Left kidney (tissue), 2 donors: ENCODE results near the gene POLR3K. TPM values are rescaled to one million over a fixed set of nuclear protein-coding genes. Genes with fewer than 3 reads are reported as not detected.

Experiments used
- DNase-seq: peaks from one replicate; pipeline ENCODE4 v3.0.0-alpha.2; 2013
- polyA plus RNA-seq: library from polyadenylated mRNA; unstranded; fragments of 120-200 nt; gene quantifications from one replicate; pipeline ENCODE4 v1.2.1, GENCODE V29; 2013; ENCODE audit not compliant: insufficient read length

POLR3K gene
- polyA plus RNA-seq, 1 donor = 14.3 TPM

DNA sequence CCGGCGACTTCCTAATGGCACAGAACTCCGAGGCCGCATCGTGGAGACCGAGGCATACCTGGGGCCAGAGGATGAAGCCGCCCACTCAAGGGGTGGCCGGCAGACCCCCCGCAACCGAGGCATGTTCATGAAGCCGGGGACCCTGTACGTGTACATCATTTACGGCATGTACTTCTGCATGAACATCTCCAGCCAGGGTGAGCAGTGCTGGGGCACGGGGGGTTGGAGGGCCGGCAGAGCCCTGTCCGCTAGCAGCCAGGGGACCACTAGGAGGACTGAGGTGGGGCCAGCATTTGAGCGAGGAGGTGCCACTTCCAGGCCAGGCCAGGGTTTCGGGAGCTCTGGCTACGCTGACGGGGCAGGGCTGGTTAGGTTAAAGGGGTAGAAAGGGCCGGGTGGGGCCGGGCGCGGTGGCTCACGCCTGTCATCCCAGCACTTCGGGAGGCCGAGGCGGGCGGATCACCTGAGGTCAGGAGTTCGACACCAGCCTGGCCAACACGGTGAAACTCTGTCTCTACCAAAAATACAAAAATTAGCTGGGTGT, 29.7 kb upstream of the POLR3K start:
- no peak for DNase-seq

DNA sequence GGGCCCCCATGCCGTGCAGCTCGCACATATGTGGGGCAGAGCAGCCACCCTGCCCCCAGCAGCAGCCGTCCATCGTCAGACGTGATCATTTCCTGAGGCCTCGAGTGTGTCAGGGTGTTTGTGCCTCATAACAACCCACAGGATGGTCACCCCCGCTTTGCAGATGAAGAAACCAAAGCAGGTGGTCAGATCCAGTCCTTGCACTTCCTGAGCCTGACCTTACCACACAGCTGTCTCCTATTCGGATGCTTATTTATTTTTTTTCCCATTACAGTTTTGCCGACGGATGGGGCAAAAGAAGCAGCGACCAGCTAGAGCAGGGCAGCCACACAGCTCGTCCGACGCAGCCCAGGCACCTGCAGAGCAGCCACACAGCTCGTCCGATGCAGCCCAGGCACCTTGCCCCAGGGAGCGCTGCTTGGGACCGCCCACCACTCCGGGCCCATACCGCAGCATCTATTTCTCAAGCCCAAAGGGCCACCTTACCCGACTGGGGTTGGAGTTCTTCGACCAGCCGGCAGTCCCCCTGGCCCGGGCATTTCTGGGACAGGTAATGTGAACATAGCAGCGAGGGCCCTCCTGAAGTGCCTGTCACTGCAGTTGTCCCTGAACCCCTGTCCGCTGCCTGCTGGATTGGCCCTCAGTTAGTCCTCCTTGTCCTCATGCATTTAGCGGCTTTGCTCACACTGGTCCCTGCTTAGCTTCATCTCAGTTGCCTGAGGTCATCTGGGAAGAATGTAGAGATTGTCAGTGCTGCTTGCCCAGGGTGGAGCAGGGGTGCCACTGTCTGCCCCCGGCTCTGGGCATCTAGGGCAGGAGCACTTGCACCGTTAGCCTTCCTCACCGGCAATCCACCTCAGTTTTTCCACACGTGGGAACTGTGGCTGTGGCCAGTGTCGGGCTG, 26.0 kb upstream of the POLR3K start:
- DNase-seq = no peak

DNA sequence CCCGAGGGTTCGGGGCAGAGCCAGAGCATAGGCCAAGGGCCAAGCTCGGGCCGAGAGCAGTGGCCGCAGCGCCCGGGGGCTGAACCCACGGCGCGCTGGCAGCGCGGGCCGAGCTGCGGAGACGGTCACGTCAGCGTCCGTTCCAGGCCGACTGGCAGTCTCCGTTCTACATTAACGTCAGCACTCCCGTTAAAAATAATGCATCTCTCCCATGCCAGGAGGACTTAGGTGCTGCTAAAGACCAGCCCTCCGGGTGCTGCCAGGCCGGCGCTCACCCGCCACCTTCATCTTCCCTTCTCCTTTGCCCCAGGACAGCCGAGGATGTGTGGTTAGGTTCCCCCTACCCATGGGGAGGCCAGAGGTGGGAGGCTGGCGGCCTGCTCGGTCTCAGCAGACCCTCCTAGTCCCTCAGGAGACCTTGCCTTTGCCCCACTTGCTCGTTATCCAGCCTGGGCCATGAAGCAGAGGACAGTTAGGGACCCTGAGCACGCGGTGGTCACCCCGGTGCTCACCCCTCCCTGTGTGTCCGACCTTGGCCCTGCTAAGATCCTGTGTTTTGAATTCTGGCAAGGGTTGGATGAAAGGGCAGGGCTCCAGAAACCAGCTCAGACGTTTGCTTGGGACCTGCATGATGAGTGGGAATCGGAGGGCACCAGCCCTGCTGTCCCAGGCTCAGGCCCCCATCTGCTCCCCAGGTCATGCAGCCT, 25.2 kb upstream of the POLR3K start:
- no peak for DNase-seq

DNA sequence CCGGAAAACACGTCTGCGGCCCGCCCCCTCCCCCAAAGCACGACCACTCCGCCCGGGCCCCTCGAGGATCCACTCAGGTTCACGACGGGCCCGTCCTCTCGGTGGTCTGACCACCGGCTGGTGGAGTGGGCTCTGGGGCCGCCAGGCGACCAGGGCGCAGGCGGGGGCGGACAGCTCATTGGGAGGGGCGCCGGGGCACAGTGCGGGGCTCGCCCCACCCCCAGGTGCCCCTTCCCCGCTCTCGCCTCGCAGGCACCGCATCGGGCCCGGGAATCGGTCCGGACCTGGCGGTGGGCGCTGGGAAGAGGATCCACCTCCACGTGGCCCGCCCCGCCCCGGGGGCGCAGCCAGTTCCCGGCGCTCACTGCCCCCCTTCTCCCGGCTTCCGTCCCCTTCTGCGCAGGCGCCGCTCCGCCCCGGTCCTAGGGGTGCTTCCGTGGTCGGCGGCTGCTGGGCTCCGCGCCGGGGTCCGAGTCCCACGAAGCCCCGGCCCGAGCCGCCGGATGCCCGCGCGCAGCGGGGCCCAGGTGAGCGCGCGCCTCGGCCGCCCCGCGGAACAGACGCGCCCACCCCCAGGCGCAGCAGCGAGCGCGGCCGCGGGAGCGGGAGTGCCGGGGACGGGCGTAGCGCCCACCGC, 24.5 kb upstream of the POLR3K start, which contains the start of gene MPG:
MPG (plus strand) TSS at position 419 of the 637 bp plus-strand sequence; CDS start at position 504, 85 bp downstream.
- peak; percentile 86 for DNase-seq

DNA sequence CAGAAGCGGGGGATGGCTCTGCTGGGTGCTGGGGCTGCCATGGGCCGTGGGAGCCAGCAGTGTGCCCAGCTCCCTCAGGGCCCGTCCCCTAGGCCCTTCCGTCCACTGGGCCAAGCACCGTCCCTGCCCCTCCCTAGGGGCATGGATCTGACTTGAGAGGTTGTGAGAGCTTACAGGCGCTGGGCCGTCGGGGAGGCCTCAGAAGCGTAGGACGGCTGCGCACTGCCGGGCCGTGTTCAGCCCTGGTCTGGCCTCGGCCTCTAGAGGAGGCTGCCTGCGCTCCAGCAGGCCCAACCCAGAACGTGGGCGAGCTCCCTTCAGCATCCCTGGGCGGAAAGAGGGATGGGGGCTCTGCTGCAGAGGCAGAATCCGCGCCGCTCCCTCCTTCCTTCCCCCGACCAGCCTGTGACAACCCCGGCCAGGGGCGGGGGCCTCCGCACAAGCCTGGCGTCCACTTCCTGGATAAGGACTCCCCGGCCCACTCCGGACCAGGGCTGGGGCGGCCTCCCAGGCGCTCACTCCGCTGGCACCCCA, 23.9 kb upstream of the POLR3K start:
- no peak for DNase-seq

DNA sequence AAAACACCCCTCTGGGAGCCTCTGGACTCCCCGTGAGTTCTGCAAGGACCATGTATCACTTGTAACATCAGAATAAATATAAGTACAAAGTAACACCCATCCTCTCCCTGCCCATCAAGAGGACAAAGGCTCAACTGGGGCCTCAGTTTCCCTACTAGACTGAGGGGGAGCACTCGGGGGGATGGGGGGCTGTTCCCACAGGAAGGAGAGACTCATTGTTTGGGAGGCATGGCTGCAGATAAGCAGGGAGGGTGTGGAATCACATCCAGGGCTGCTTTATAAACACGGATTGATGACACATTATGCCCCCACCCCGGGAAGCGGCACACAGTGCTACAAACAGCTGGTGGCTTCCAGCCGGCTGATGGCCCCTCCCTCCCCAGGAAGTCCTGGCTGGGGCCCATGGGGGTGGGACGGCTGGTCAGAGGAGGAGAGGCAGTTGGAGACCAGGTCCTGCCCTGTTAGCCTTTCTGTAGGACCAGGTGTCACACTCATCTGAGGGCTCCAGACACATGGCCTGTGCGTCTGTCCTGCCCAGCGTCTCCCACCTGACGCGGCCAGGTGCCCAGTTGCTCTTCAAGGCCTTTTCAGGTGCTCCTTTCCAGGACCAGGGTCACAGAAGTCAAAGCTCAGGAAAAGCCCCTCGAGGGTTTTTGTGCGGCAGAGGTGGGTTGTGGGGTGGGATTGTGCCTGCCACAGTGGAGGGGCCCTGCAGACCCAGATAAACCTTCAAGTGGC, 23.3 kb upstream of the POLR3K start:
- DNase-seq = no peak

DNA sequence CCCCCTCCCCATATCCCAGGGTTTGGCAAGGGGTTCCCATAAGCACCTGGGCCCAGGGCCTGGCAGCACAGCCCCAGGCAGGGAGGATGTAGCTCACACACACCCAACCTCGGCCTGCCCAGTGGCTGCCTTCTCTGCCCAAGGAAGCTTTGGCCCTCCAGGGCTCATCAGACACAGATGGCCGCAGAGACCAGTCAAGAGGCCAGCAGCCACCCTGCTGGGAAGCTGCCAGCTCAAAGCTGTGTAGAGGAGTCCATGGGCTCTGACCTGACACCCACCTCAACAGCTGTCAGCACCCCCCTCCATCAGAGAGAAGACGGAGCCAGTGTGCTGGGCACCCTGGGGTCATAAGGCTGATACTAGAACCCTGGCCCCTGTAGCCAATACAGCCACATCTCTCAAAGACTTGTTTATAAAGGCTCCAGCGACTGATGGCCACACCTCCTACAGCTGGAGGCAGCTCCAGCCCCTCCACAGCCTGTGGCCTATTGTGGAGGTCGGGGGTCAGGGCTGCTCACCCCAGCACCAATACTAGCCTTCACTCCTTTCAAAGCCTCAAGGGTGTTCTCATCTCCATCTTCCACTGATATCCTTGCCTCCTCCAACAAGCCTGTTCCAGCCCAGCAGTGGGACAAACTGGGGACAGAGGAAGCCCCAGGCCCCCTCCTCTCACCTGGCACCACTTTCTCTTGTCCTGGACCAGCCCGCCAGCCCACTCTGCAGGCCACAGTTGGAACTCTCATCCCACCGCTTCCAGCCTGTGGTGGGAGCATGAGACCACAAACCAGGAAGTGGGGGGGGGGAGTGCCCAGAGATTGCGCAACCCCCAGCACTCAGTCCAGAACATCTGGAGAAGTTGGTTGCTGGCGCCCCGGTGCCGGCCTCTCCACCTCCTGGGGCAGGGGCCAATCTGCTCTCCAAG, 22.4 kb upstream of the POLR3K start:
- no peak for DNase-seq

DNA sequence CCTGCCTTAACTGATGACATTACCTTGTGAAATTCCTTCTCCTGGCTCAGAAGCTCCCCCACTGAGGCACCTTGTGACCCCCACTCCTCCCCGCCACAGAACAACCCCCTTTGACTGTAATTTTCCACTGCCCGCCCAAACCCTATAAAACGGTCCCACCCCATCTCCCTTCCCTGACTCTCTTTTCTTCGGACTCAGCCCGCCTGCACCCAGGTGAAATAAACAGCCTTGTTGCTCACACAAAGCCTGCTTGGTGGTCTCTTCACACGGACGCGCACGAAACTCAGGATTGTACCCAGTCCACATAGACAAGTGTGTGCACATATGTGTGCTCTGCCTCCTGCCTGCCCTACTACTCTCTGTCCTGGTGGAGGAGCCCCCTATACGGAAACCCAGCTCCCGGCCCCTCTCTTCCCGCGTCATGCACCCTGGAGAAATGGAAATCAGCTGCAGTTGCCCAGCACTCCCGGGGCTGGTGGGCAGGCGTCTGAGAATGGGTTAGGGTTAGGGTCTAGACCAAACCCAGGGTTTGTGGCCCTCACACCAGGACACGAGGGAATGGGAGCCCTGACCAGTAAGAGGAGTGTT, 21.4 kb upstream of the POLR3K start:
- no peak for DNase-seq

DNA sequence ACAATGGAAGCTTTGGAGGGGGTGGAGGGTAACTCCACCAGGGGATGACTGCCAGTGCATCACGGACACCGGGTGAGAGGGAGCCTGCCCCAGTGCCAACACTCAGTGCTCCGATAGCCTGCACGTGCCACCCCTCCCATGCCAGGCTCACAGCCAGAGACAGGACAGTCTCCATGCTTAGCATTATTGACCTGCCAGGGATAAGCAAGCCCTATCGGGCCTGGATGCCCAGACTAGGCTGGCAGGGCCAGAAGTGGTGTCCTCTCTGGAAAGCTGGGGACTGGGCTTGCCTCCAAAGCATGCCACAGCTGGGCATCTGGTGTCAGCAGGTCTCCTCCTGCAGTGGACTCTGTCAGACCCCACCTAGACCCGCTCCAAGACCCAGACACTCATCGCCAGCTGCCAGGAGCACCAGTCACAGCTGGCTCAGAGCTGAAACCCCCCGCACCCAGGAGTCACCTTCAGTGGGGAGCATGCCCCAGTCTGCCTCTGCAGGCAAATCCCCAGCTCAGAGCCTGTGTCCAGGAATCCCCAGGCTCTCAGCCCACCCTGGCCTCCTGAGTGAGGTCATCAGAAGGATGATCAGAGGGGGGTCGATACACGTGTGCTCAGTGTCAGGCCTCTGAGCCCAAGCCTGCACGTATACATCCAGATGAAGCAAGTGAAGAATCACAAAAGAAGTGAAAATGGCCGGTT, 20.8 kb upstream of the POLR3K start:
- DNase-seq = no peak

DNA sequence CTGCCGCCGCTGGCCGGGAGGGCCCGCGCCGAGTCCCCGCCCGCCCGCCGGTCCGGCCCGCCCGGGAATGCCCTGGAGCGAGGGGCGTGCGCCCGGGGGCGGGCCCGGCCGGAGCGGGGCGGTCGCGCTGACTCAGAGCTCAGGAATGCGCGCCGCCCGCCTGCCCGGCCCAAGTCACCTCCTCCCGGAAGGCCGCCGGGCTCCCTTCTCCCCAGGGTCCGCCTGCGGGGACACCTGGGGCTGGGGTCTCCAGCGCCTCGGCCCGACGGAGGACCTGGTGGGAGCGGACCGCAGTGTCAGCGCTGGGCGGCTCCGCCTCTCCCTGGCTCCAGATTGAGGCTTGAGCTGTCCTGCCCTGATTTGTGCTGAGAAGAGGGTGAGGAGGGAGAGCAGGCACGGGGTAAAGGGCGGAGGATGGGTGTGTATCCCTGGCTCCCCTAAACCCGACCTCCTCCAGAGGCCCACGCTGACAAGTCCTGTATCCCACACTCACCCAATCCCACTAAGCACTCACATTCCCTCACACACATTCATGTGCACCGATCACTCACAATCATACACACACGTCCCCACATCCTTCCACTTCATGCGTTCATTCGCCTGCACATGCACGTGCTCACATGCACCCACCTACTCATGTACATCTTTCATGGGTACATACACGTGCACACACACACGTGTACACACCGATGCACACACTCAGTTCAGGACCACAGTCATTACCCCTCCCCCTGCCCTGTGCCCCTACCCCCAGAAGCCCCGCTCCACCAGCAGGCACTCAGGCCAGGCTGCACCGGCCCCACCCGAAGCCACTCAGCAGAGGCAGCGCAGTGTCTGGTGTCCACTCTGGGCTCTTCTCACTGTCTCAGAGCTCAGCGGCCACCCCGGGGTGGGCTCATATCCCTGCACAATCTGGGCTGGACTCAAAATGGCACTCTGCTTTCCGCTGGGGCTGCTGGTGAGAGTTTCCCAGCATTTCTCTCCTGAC, 19.4 kb upstream of the POLR3K start, which contains the start of gene RHBDF1:
RHBDF1 (minus strand) TSS at position 71 of the 988 bp plus-strand sequence. CDS start 7,616 bp downstream, outside the sequence.
- no peak for DNase-seq

DNA sequence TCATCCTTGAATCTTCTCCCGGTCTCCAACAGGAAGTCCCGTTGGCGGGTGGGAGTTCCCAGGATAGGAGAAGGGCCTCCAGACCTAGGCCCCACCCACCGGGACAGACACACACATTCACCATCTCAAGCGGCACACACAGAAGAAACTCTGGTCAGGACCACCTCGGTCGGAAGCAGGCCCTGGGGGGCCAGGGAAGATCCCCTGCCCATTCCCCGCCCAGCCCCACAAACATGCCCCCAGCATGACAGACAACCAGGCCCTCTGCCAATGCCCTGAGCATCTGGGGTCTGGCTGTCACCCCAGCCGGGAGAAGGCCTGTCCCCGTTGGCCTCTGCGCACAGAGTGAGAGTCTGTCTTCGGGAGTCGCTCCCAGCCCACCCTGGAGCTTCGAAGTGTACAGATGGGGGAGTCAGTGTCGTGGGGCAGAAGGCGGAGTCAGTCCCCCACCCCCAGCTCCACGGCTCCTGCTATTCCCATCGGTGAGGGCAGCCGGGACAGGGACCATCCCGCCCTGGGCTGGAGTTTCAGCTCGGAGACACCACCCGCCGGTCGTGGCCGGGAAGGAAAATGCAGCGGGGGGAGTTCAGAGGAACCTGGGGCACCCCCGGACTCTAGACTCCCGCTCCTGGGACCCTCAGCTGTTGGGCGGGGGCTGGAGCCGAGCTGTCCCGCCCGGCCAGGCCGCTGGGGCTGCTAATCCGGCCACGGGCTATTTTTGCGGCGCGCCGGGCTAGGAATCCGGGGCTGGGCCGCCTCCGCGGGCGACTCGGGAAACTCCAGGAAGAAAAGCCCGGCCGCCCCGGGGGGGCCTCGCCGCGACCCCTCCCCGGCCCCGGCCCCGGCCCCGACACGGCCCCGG, 18.4 kb upstream of the POLR3K start:
- DNase-seq = no peak

DNA sequence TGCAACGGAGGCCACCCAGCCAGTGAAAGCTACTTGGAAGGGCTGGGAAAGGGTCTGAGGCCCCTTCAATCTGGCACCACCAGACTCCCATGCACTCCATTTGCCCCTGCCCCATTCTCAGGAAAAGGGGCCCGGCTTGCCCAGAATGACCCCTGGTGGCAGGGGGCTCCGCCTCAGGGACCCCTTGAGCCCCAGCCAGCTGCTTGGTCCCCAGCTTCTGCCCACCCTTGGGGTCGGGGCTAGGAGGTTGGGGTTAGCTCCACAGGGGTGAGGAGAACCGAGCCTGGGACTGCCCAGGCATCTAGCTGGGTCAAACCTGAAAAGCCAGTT, 17.8 kb upstream of the POLR3K start:
- no peak for DNase-seq

DNA sequence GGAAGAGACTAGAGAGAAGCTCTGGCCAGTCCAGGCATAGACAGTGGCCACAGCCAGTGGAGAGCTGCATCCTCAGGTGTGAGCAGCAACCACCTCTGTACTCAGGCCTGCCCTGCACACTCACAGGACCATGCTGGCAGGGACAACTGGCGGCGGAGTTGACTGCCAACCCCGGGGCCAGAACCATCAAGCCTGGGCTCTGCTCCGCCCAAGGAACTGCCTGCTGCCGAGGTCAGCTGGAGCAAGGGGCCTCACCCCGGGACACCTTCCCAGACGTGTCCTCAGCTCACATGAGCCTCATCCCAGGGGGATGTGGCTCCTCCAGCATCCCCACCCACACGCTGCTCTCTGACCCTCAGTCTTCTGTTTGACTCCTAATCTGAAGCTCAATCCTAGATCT, 15.8 kb upstream of the POLR3K start:
- no peak for DNase-seq

DNA sequence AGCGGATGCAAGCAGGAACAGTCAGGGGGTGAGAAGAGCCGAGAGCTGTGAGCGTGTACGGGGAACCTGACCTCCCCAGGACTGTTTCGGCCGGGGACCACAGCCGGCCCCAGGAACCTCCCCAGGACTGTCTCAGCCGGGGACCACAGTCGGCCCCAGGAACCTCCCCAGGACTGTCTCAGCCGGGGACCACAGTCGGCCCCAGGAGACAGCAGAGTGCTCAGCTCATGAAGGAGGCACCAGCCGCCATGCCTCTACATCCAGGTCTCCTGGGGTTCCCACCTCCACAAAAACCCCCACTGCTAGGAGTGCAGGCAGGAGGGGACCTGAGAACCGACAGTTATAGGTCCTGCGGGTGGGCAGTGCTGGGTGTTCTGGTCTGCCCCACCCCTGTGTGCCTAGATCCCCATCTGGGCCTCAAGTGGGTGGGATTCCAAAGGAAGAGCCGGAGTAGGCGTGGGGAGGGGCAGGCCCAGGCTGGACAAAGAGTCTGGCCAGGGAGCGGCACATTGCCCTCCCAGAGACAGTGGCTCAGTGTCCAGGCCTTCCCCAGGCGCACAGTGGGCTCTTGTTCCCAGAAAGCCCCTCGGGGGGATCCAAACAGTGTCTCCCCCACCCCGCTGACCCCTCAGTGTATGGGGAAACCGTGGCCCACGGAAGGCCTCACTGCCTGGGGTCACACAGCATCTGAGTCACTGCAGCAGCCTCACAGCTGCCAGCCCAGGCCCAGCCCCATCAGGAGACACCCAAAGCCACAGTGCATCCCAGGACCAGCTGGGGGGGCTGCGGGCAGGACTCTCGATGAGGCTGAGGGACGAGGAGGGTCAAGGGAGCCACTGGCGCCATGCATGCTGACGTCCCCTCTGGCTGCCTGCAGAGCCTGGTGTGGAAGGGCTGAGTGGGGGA, 14.7 kb upstream of the POLR3K start:
- DNase-seq = no peak

DNA sequence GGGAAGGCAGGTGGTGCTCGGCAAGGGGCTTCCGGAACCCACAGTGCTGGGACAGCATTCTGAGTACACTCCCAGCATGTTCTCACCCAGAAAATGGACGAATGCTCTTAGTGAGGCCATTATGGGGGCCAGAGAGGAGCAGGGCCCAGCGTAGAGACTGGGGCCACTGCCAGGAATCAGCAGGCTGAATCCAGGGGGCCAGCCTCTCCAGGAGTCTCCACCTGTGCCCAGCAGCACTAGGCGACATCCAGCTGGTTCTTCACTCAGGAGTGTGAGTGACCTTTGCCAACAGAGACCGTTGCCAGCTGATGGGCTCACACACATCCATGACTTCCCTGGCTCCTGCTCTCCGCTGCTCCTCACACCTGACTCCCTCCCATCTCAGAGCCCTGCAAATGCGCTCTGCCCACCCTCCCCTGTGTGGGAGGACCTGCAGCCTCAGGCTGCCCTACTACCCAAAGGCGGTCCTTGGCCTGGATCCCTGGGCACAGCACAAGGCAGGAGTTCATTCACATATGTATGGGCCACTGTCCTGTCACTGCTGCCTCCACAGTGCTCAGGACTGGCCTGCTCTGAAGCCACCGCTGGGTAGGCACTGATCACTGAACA, 13.9 kb upstream of the POLR3K start:
- DNase-seq = no peak
